GM18861 (cell line): ENCODE measurements around the gene ACVR2B.

Experiments
- ATAC-seq: cut with Tn5 transposase; IDR thresholded peaks from one replicate; pipeline ENCODE4 v1.9.1; 2021; ENCODE audit not compliant: unreplicated experiment

The ACVR2B gene

GRCh38 chr3:38457111-38458003 lies 3.7 kb downstream of the ACVR2B start:
- ATAC-seq: no peak

- ATAC-seq: no peak
Observed at GRCh38 chr3:38458796-38459498, 5.3 kb downstream of the ACVR2B start.

GRCh38 chr3:38459499-38460048 lies 5.9 kb downstream of the ACVR2B start:
- ATAC-seq: no peak

GRCh38 chr3:38460377-38461270 lies 6.9 kb downstream of the ACVR2B start:
- ATAC-seq: no peak

GRCh38 chr3:38465588-38466154 lies 12.0 kb downstream of the ACVR2B start:
- ATAC-seq: no peak

- no peak for ATAC-seq
Observed at GRCh38 chr3:38468765-38469164, 15.1 kb downstream of the ACVR2B start.

- no peak for ATAC-seq
Observed at GRCh38 chr3:38469852-38470251, 16.2 kb downstream of the ACVR2B start.

- ATAC-seq: no peak
Observed at GRCh38 chr3:38471260-38471857, 17.7 kb downstream of the ACVR2B start.

- ATAC-seq: no peak
Observed at GRCh38 chr3:38472342-38472741, 18.7 kb downstream of the ACVR2B start.

GRCh38 chr3:38473229-38473628 lies 19.5 kb downstream of the ACVR2B start:
- no peak for ATAC-seq

GRCh38 chr3:38474928-38475605 lies 21.4 kb downstream of the ACVR2B start:
- ATAC-seq: no peak

GRCh38 chr3:38475716-38476115 lies 22.0 kb downstream of the ACVR2B start:
- no peak for ATAC-seq

- no peak for ATAC-seq
Observed at GRCh38 chr3:38476157-38476756, 22.6 kb downstream of the ACVR2B start.

- no peak for ATAC-seq
Observed at GRCh38 chr3:38477057-38477820, 23.5 kb downstream of the ACVR2B start.

- no peak for ATAC-seq
Observed at GRCh38 chr3:38477839-38478450, 24.3 kb downstream of the ACVR2B start.

GRCh38 chr3:38478901-38479300 lies 25.2 kb downstream of the ACVR2B start:
- ATAC-seq: no peak

- no peak for ATAC-seq
Observed at GRCh38 chr3:38479431-38480092, 25.9 kb downstream of the ACVR2B start.

GRCh38 chr3:38480093-38480445 lies 26.4 kb downstream of the ACVR2B start:
- ATAC-seq: no peak
